Lower leg skin (tissue), 3 donors: ENCODE measurements around the gene CD79A.

Source experiments
- POLR2A ChIP-seq, 2 donors: fragments of 450-650 bp; IDR thresholded peaks; one replicate each; pipeline ENCODE4 v1.6.1; 2016 to 2017; ENCODE audit warnings: antibody characterized with exemption in 2 of 2, mild to moderate bottlenecking in 1 of 2, moderate library complexity in 1 of 2
- TF ChIP-seq, protein P1 (sequence below), 3 donors: fragments of 450-650 bp; IDR thresholded peaks; one replicate each; pipeline ENCODE4 v1.5.1; 2016; ENCODE audit warnings: antibody characterized with exemption in 3 of 3, mild to moderate bottlenecking in 3 of 3, moderate library complexity in 2 of 3

DNA sequence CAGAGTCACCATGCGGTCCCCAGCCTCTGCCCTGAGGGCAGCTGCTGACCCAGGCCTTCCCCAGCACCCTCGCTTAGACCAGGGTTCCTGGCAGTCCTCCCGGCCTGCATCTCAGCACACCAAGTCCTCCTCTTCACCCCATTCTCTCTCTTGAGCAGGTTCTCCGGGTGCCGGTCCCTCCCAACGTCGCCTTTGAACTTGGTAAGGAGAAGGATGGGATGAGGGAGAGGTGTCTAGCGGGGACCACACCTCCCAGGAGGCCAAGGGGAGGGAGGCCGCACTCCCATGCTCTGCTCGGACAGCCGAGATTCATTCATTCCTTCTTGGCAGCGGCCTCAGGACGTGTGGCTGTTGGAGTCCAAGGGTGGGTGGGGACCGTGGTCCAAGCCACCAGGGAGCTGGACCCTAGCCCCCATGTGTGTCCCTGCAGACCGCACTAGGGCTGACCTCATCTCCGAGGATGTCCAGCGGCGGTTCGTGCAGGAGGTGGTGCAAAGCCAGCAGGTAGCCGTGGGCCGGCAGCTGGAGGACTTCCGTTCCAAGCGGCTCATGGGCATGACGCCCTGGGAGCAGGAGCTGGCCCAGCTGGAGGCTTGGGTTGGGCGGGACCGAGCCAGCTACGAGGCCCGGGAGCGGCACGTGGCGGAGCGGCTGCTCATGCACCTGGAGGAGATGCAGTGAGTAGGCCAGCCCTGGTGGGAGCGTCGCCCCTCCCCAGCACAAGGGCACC is 15.3 kb downstream of the CD79A start:
- TF ChIP-seq POLR2A (IDR thresholded peaks at IDR 0.05): no peak
- TF ChIP-seq, protein P1, sequence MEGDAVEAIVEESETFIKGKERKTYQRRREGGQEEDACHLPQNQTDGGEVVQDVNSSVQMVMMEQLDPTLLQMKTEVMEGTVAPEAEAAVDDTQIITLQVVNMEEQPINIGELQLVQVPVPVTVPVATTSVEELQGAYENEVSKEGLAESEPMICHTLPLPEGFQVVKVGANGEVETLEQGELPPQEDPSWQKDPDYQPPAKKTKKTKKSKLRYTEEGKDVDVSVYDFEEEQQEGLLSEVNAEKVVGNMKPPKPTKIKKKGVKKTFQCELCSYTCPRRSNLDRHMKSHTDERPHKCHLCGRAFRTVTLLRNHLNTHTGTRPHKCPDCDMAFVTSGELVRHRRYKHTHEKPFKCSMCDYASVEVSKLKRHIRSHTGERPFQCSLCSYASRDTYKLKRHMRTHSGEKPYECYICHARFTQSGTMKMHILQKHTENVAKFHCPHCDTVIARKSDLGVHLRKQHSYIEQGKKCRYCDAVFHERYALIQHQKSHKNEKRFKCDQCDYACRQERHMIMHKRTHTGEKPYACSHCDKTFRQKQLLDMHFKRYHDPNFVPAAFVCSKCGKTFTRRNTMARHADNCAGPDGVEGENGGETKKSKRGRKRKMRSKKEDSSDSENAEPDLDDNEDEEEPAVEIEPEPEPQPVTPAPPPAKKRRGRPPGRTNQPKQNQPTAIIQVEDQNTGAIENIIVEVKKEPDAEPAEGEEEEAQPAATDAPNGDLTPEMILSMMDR (IDR thresholded peaks at IDR 0.05): no peak
